ENCODE results near the gene NR1D1.
"Not testable (repeated sequence)": the region's sequence is repeated elsewhere in the genome, so short reads cannot be mapped to it uniquely, and the experiment has no call there.

The NR1D1 gene

DNA sequence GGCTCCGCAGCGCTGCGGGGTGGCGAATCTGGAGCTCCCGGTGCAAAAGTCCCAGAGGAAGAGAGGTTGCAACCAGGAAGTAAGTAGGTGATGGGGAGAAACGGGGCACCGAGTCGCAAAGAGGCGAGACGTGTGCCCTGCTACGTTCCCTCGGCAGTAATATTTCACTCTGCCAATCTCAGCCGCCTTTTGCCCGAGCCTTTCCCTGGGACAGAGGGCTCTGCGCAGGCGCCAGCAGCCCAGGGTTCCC, at the start of gene NR1D1:
NR1D1 (minus strand) TSS at position 171 of the 250 bp plus-strand sequence. CDS start 495 bp downstream, outside the sequence.
- no peak for DNase-seq

DNA sequence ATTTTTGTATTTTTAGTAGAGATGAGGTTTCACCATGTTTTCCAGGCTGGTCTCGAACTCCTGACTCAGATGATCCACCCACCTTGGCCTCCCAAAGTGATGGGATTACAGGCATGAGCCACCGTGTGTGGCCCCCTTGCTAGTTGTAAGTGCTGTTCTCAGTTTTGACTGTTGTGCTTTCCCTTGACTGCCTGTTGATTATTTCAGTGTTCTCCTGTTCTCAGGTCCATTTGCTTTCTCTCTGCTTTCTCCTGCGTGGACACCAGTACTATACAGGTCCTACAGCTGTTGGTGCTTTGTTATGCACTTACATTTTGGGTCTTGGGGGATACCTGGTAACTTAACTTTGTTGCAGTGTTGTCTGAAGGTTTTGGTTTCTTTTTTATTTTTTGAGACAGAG, 48.1 kb upstream of the NR1D1 start:
- no peak for DNase-seq

DNA sequence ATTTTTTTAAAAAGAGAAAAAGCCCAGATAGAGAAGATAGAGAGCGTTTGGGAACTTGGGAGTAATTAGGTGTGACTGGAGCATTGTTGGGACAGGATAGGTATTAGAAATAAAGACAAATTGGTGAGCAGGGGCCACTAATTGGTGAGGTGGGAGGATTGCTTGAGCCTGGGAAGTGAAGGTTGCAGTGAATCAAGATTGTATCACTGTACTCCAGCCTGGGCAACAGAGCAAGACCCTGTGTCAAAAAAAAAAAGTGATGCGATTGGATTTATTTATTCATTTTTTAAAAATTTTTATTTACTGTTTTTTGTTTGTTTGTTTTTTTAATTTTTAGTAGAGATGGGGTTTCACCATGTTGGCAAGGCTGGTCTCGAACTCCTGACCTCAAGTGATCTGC, 45.1 kb upstream of the NR1D1 start:
- DNase-seq: no peak

DNA sequence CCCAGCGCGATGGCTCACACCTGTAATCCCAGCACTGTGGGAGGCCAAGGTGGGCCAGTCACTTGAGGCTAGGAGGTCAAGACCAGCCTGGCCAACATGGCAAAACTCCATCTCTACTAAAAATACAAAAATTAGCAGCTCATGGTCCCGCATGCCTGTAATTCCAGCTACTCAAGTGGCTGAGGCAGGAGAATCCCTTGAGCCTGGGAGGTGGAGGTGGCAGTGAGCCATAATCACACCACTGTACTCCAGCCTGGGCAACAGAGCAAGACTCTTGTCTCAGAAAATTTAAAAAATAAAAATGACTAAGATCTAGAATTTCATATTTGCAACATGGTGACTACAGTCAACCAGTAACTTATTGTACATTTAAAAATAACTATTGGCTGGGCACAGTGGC, 42.8 kb upstream of the NR1D1 start:
- DNase-seq: not testable (repeated sequence)

DNA sequence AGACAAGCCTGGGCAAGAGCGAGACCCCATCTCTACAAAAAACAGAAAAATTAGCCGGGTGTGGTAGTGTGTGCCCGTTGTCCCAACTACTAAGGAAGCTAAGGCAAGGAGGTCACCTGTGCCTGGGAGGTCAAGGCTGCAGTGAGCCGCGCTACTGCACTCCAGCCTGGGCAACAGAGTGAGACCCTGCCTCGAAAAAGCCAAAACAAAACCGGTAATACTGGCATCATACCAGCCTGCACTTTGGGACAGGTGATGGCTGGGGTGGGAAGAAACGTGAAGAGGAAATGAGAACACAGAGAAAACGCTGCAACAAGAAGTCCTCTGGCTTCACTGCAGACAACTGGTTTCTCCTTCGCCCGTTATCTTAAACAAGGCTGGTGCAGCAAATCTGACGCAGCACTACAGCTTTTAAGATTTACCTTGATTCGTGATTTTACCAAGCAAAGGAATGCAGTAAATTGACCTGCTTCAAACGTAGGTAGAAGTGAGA, 39.2 kb upstream of the NR1D1 start:
- no peak for DNase-seq

DNA sequence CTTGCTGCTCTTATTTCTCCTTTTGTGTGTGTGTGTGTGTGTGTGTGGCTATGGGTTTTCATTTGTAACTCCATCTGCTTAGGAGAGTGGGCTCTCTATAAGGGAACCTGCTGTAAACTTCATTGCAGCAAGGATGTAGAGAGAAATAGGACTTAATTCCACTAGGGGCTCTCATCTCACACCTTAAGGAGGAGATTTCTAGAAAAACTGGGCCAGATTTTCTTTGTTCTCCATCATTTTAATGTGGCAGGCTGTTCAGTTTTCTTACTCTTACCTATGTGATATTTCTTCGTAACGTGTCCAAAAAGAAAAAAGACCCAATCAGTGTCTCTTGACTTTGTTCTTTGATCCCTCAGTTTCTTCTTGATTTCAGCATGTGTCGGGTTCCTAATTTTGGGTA, 35.4 kb upstream of the NR1D1 start:
- no peak for DNase-seq

DNA sequence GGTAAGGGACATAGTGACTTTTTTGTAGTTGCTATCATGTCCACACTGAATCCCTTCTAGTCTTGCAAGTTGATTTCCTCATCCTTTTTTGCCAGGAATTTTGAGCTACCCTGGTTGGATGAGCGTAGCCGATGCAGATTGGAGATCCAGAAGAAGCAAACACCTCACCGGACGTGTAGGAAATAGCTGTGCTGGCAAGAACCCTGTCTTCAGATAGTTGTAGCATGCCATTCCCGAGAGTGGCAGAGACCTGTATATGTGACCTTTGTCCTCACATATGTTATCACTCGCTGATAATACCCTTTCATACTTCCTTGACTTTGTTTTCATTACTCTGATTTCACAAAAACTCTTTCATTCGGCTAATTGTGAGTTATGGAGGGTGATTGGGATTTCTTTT, 33.8 kb upstream of the NR1D1 start:
- no peak for DNase-seq

DNA sequence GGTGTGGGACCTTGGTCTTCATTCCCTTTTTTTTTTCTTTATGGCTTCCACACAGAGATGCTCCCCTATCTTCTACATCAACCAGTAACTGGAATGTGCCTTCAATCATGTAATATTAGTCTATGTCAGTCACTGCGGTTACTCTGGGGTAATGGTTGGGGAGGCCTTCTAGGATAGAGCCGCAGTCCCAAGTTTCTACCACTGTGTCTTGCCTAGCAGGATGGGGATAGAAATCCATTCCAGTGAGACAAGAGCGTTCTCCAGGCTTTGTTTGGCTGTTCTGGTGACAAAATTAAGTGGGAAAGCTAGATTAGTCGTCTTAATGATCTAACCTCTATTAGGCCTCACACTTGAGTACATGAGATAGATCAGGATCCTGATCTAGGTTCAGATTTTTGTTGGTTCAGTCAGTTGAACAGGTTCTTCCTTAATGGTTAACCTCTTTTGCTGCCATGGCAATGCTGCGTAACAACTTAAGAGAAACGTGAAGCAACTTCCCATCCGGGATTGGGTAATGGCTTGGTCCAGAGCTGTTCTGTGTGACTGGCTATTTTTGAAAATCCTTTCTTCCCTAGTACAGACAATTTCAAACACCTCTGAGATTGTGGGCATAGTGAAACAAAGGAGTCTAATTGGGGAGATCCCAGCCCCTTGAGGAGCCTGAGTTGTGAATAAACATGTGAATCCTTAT, 30.1 kb upstream of the NR1D1 start:
- DNase-seq: no peak

DNA sequence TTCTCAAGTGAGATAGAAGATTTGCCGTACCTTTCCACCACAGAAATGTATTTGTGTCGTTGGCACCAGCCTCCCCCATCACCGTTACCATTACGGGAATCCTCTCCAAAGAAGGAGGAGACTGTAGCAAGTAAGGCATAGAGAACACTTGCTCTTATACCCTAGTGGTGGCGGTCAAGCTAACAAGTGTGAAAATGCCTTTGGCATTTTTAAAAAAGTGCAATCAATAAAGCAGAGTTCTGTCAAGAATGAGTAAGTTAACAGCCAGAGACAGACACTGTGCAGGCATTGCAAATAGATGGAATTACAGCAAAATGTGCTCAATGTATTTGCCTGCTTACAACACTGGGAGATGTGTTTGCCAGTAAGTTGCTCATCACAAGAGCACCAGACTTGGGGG, 29.1 kb upstream of the NR1D1 start:
- no peak for DNase-seq

DNA sequence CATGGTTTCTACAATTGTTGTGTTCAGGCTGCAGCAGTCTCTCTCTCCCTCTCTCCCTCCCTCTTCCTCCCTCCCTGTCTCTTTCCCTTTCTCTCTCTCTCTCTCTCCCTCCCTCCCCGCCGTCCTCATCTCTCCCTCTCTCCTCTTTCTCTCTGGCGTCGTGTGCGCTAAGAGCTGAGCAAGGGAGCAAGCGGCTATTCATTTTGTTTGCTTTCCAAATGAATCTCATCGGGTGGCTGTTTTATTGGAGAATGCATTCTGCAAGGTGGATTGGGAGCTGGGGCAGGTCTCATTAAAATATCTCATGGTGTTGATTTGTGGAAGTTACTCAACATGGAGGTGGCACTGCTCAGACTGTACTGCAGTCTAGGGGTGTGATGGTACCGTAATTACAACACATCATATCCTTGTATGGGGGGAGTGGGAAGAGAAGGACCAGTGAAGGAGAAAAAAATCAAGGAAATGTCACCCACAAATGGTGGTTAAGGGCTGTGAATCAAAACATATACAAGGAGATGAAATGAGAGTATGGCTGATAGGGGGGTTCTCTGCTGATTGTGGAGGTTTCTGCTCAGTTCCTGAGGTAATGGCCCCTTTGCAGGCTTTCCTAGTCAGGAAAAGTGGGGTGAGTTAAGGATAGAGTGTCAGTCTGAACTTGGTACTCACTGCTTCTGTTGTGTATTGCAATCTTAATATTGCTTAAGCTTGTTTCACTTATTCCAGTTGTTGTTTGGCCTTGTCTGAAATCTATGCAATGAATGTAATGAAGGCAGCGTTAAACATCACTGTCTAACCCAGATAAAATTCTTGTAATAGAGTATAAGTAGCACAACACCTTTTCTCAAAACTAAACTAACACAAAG, 24.1 kb upstream of the NR1D1 start:
- no peak for DNase-seq

DNA sequence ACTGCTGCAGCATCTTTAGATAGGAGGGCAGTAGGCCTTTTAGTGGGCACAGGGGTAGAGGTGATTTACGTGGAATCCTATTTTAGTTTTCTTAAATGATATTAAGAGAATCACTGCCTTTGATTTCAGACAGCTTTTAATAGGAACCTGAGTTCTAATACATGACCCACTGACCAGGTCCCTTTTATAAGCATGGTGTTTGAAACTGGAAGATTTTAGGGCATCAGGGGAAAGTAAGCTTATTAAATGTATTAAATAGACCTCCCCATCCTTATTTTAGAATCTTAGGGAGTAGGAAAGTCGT, 23.4 kb upstream of the NR1D1 start:
- no peak for DNase-seq

DNA sequence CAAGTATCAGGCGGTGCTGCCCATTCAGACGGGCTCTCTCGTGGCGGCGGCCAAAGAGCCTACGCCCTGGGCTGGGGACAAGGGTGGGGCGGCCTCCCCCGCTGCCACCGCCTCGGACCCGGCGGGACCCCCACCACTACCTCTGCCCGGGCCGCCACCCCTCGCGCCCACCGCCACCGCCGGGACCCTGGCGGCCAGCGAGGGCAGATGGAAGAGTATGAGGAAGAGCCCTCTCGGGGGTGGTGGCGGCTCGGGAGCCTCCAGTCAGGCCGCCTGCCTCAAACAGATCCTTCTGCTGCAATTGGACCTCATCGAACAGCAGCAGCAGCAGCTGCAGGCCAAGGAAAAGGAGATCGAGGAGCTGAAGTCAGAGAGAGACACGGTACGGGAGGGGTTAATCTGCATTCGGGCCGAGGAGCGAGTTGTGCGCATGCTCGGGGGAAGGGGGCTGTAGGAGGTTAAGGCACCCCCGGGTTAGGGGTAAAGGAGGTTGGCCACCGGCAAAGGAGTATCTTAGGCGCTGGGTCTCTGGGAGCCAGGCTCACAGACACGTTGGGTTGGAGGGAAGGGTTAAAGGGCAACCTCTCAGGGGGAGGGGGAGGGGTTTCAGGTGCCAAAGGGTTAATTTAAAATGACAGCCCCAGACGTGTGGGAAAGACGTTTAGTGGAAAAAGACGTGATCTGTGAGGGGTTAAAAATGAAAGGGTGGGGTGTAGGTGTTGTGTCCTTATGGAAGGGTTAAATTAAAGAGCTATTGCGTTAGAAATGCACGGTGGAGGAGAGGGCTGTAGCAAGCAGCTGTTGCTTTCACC, 22.8 kb upstream of the NR1D1 start:
- DNase-seq: peak; percentile 67

DNA sequence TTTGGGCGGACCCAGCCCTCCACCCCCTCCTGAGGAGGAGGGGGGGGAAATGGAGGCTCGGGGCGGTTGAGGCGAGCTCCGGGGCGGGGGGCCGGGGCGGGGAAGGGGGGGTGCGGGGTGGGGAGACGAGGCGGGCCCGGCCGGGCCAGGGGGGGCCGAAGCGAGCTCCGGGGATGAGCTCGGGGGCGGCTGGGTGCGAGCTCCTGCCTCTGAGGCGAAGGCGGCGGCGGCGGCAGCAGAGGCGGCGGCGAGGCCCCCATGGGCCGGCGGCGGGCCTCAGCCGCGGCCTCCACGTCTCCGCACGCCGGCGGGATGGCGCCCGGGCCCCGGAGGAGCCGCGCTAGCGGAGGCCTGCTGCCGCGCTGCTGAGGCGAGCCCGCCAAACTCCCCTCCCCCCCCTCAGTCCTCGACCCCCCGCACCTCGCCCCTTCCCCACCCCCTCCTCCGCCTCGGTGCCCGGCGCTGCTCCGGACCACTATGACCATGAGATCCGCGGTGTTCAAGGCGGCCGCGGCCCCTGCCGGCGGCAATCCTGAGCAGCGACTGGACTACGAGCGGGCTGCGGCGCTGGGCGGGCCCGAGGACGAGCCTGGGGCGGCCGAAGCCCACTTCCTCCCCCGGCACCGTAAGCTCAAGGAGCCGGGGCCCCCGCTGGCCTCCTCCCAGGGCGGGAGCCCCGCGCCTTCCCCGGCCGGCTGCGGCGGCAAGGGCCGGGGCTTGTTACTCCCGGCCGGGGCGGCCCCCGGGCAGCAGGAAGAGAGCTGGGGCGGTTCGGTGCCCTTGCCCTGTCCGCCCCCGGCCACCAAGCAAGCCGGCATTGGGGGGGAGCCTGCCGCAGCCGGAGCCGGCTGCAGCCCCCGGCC, 22.0 kb upstream of the NR1D1 start:
- DNase-seq: peak; percentile 32

DNA sequence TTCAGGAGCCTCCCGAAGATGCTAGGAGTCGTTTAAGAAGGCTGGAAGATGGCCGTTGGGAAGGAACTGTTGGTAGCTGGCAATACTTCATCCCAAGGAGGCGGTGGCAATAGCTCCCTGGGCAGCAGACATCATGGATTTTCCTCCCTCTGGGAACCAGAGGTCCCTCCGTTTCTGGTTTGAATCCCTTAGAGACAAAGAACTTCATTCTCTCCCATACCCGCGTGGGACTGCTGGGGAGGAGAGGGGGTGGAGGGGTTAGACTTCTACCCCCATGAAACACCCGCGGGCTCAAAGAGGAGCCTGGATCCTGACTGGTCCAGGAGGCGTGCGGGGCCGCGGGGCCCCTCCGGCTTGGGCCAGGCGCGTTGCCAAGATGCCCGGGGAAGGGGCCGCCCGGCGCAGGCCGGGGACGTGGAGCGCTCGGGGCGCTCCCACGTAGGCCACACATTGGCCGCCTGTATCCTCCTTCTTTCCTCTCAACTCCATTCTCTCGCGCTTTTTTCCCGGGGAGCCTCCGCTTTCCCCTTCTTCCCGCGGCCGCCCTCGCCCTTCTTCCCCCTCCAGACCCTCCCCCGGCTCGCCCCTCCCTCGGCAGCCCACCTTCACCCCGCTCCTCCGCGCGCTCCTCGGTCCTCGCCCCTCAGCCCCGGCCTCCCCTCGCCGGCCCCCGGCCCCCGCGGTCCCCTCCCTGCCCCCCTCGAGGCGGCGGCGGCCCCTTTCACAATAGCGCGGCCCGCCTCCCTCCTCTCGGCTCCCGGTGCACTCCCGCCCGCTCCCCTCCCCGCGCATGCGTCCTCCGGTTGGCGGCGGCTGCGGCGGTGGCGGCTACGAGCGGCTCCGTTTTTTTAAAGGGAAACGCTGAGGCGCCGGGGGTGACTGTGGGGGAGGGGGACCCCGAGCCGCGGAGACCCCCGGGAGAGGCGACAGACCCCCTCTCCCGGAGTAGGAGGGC, 21.1 kb upstream of the NR1D1 start, which contains the start of gene MSL1:
MSL1 (plus strand) TSS at position 791 of the 955 bp plus-strand sequence. CDS start 642 bp downstream, outside the sequence.
- peak; percentile 89 for DNase-seq

DNA sequence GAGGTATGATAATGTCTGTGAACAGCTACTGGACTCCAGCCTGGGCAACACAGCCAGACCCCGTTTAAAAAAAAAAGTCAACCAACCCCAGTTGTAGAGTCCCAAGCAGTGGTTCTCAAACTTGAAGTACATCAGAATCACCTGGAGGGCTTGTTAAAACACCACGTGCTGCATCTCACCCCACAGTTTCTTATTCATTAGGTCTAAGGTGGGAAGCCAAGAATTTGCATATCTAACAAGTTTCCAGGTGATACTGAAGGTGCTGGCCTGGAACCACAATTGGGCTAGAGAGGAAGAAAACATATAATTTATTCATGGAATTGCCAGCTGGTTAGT, 14.7 kb upstream of the NR1D1 start:
- no peak for DNase-seq

DNA sequence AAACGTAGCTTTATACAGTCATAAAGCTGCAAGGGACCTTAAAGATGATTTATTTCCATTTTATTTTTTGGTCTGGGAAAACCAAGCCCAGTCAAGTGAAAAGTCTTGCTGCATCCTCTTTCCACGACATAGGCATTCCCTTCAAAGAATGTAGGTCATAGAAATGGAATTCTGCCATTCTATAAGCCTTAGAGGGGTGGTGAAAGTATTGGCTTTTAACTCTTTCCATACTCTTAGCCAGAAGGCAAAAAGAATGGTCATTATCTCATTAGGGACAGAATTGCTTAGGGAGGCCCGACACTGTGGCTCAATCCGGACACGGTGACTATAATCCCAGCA, 13.5 kb upstream of the NR1D1 start:
- DNase-seq: no peak

DNA sequence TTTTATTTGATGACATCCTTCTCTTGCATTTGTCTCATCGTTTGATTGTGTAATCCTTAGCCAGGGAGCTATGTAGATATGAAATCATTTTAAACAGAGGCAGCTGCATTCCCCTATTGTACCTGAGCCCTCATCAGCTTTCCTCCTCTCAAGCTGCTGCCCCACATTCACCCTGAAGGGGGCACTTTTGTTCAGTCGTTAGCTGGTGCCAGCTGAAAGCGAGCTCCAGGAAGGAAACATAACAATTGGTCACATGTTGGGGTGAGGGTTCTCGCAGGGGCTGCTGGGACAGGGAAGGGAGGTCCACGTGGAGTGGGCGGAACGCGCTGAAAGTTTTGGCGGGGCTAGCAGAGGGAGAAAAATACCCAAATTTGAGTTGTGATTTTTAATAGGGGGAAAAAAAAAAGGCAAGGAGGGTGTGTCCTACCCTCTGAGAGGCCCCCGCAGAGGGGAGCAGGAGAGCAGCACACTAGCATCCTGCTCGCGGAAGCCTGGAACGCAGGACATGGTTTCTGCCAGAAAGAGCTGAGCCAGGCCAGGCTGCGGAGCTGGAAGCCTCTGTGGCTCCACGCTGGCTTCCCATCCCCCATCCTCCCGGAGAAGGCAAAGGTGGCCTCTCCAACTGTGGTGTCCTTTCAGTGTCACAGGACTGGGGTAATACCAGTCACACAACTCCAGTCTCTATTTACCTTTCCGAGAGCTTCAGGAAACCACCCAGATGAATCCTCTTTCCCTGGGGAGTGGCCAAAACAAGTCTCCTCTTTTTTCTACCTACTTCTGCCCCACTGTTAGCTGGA, 12.9 kb upstream of the NR1D1 start:
- DNase-seq: peak; percentile 95

DNA sequence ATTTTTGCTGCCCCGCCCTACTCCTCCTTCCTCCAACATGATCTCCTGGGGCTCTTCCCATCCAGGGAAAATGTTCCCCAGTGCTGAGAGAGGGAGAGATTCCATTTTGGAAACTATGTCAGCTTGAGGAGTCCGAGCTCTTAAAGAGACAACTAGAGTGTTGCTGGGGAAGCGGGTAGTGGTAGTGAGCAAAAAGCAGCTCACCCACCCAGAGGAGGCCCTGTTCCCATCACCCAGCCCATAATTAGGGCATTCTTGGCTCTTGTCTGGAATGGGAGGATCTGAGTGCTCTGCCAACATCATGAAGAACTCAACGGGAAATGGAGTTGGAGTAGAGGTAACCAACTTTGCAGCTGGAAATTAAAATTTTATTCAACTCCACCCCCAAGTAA, 12.3 kb upstream of the NR1D1 start:
- DNase-seq: no peak

DNA sequence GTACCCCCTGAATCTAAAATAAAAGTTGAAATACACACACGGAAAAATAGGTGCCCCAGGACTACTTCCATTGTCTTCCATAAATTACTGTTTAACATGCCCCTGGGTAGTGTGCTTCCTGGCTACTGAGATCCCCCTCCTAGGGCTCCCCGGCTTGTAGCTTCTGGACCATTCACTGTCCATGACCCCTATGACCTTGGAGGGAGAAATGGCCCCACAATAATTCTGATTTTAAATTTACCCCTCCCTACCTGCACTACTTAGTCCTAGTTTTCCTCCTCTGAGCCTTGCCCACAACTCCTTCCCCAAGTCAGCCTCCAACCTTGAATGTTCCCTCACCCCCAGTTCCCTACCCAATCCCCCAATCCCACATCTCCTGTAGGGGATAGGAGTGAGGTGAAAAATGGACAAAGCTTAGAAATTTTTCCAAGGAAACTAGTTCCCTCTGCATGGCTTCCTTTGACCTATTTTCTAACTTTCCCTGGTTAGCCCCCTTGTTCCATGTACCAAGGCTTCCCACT, 11.9 kb upstream of the NR1D1 start:
- DNase-seq: no peak
